Skeletal muscle satellite cell (primary cell): ENCODE data around the gene AQP12A.
"Not testable (repeated sequence)": the region's sequence is repeated elsewhere in the genome, so short reads cannot be mapped to it uniquely, and the experiment has no call there.

ENCODE experiments used
- H3K27me3 ChIP-seq: 2 replicates; pipeline ENCODE4 v1.7.0; 2013; ENCODE audit warnings: low read length; ENCODE audit not compliant: control insufficient read depth, insufficient read depth
- H3K36me3 ChIP-seq: 2 replicates; pipeline ENCODE4 v1.7.0; 2013; ENCODE audit warnings: mild to moderate bottlenecking, control low read depth, low read length; ENCODE audit not compliant: insufficient read depth
- H3K4me1 ChIP-seq: 2 replicates; pipeline ENCODE4 v1.7.0; 2013; ENCODE audit warnings: low read length; ENCODE audit not compliant: control insufficient read depth, insufficient read depth
- H3K4me2 ChIP-seq: 2 replicates; pipeline ENCODE4 v1.7.0; 2013; ENCODE audit warnings: mild to moderate bottlenecking, low read length
- H3K4me3 ChIP-seq: 2 replicates; pipeline ENCODE4 v1.7.0; 2013; ENCODE audit warnings: low read length
- H3K9ac ChIP-seq: 2 replicates; pipeline ENCODE4 v1.7.0; 2013; ENCODE audit warnings: mild to moderate bottlenecking, low read depth, low read length, moderate library complexity
- H3K9me3 ChIP-seq: replicated peaks from 2 replicates; pipeline ENCODE4 v1.7.0; 2013; ENCODE audit warnings: mild to moderate bottlenecking, control low read depth, low read length

AQP12A gene

DNA sequence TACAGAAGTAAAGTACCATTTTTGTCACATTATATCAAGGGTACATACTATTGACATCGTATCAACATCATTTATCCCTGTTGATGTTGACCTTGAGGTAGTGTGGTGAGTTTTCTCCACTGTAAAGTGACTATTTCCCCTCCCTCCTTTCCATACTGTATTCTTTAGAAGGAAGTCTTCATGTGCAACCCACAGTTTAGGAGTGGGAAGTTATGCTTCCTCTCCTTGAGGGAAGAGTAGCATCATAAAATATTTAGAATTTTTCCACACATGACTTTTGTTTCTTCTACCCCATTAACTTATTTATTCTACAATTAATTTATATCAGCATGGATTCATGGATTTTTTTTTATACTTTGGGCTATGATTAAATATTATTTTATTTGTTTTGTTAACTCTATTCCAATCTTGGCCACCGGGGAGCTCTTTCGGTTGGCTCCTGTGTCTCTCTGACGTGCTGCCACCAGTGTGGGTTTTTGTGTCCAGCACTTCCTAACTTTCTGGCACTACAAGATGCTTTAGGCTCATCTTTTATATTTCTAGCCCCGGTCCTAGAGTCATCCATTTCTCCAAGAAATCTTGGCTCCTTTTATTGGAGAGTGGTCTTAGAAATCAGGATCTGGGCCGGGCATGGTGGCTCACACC lies 28.0 kb upstream of the AQP12A start:
- no peak overlapping the region for H3K4me2 ChIP-seq
- no peak overlapping the region for H3K4me3 ChIP-seq
- no peak overlapping the region for H3K9ac ChIP-seq
- no peaks in the 10 kb centered on the region for H3K36me3 ChIP-seq
- no peaks in the 10 kb centered on the region for H3K9me3 ChIP-seq
- H3K4me1 ChIP-seq, result no peaks in the 10 kb centered on the region
- H3K27me3 ChIP-seq, result peaks cover 69% of the 10 kb centered on the region

- no peaks in the 10 kb centered on the region for H3K36me3 ChIP-seq
- H3K4me2 ChIP-seq, result no peak overlapping the region
- peaks cover 66% of the 10 kb centered on the region for H3K27me3 ChIP-seq
Observed at GRCh38 chr2:240664622-240665021, 27.0 kb upstream of the AQP12A start.

DNA sequence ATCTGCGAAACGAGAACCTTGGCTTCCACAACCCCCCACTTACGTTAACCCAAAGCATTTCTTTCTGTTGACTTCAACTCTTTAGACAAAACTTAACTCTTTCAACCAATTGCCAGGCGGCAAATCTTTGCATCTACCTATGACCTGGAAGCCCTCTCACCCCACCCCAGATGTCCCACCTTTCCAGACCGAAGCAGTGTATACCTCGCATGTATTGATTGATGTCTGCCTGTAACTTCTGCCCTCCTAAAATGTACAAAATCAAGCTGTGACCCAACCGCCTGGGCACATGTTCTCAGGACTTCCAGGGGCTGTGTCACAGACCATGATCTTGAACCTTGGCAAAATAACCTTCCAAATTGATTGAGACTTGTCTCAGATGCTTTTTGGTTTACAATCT lies 21.3 kb upstream of the AQP12A start:
- Histone ChIP-seq H3K4me2 (no peak overlapping the region), H3K27me3 (peaks cover 76% of the 10 kb centered on the region), H3K4me1 (no peaks in the 10 kb centered on the region)

More at GRCh38 chr2:240664622-240665021, 27.0 kb upstream of the AQP12A start:
- Histone ChIP-seq H3K4me3 (no peak overlapping the region), H3K9ac (no peak overlapping the region), H3K9me3 (no peaks in the 10 kb centered on the region), H3K4me1 (no peaks in the 10 kb centered on the region)

GRCh38 chr2:240670950-240671349 lies 20.7 kb upstream of the AQP12A start:
- Histone ChIP-seq H3K4me1 (no peaks in the 10 kb centered on the region), H3K4me2 (no peak overlapping the region), H3K27me3 (peaks cover 70% of the 10 kb centered on the region), H3K4me3 (no peak overlapping the region), H3K9me3 (no peaks in the 10 kb centered on the region), H3K36me3 (no peaks in the 10 kb centered on the region), H3K9ac (no peak overlapping the region)

More for the DNA sequence above, 21.3 kb upstream of the AQP12A start:
- no peak overlapping the region for H3K9ac ChIP-seq
- H3K9me3 ChIP-seq, result no peaks in the 10 kb centered on the region
- H3K36me3 ChIP-seq, result no peaks in the 10 kb centered on the region
- H3K4me3 ChIP-seq, result no peak overlapping the region

- H3K9ac ChIP-seq, result no peak overlapping the region
- H3K4me1 ChIP-seq, result no peaks in the 10 kb centered on the region
- H3K27me3 ChIP-seq, result peaks cover 58% of the 10 kb centered on the region
- H3K36me3 ChIP-seq, result no peaks in the 10 kb centered on the region
- no peak overlapping the region for H3K4me2 ChIP-seq
- H3K4me3 ChIP-seq, result no peak overlapping the region
- no peaks in the 10 kb centered on the region for H3K9me3 ChIP-seq
Observed at GRCh38 chr2:240672076-240672700, 19.5 kb upstream of the AQP12A start.

DNA sequence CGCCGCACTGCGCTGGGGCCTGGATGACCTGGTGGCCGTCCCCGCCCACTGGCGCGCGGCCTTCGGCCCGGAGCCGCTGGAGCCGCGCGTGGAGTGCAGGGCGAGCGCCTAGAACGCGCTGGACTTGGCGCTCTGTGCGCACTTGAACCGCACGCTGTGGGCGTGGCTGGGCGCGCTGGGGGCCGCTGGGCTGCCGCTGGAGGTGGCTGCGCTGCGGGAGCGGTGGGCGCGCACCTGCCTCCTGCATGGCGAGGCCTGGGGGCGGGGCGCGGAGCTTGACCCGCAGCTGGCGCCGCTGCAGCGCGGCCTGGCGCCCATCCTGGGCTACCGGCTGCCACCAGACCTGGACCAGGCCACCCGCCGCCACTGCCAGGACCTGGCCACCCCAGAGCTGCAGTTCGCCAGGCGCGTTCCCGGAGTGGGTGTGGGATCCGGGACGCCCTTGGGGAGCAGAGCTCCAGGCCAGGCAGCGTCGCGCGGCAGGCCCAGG lies 18.9 kb upstream of the AQP12A start:
- no peaks in the 10 kb centered on the region for H3K4me1 ChIP-seq
- no peaks in the 10 kb centered on the region for H3K9me3 ChIP-seq
- H3K9ac ChIP-seq, result no peak overlapping the region
- H3K4me3 ChIP-seq, result no peak overlapping the region
- no peak overlapping the region for H3K4me2 ChIP-seq
- H3K27me3 ChIP-seq, result peaks cover 52% of the 10 kb centered on the region
- H3K36me3 ChIP-seq, result no peaks in the 10 kb centered on the region

DNA sequence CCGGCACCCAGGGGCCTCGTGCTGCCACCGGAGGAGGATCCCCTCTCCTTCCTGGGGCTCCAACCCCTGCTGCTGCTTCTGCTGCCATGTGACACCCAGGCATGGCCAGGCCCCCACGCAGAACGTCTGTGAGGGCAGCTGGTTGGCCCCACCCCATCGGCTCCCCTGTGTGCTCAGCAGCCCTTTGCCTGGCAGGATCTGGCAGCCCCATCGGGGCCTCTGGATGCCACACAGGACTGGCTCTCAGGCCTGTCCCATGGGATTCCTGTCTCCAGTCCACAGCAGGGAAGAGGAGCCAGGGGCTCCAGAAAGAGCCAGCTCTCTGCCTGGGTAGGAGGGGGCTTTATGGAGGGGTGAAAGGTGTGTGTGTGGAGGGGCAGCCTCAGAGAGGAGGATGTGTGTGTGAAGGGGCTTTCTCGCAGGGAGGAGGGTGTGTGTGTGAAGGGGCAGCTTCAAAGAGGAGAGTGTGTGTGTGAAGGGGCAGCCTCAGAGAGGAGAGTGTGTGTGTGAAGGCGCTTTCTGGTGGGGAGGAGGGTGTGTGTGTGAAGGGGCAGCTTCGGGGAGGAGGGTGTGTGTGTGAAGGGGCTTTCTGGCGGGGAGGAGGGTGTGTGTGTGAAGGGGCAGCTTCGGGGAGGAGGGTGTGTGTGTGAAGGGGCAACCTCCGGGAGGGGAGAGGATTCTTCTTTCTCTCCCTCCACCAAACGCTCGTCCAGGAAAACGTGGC lies 17.0 kb upstream of the AQP12A start:
- H3K27me3 ChIP-seq, result peaks cover 37% of the 10 kb centered on the region
- H3K4me2 ChIP-seq, H3K4me3 ChIP-seq, H3K9me3 ChIP-seq, H3K36me3 ChIP-seq, H3K4me1 ChIP-seq, H3K9ac ChIP-seq: not testable (repeated sequence)

DNA sequence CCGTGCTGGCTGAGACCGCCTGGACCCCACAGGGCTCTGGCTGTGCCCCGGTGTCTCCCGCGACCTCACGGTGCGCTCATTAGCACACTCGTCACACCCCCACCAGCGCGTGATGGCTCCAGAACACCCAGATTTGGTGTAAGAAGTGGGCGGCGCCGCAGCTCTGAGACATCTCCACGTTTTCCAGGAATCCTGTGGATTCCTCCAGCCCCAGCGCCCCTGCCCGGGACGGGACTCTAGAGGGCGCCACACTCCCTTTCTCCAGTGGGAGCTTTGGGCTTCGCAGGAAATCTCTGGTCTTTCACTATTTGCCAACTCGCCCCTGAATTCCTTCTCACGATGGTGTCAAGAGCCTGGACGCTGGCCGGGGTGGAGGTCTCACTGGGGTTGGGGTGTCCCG lies 16.3 kb upstream of the AQP12A start:
- H3K27me3 ChIP-seq, result peaks cover 29% of the 10 kb centered on the region
- not testable (repeated sequence) for H3K9me3 ChIP-seq, H3K4me2 ChIP-seq, H3K4me1 ChIP-seq, H3K9ac ChIP-seq, H3K36me3 ChIP-seq, H3K4me3 ChIP-seq

GRCh38 chr2:240678043-240678442 lies 13.6 kb upstream of the AQP12A start:
- H3K27me3 ChIP-seq, H3K4me1 ChIP-seq, H3K9me3 ChIP-seq, H3K9ac ChIP-seq, H3K4me3 ChIP-seq, H3K4me2 ChIP-seq, H3K36me3 ChIP-seq: not testable (repeated sequence)

DNA sequence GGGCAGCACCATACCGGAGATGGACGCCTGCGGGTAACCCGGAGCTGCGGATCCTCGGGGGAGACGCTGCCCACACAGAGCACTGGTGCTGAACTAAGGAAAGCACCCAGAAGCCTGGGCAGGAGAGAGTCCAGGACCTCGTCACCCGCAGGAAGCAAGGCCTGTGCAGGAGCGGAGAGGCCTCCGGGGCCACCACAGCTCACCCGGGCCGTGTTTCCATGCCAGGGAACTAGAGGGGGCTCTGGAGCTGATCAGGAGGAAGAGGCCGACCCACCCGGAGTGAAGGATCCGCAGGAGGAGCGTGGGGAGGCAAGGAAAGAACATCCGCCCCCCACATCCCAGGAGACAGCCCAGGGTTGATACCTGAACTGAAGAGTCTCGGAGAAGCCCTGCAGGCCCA lies 12.8 kb upstream of the AQP12A start:
- not testable (repeated sequence) for H3K4me3 ChIP-seq, H3K36me3 ChIP-seq, H3K27me3 ChIP-seq, H3K9me3 ChIP-seq, H3K9ac ChIP-seq, H3K4me2 ChIP-seq, H3K4me1 ChIP-seq

DNA sequence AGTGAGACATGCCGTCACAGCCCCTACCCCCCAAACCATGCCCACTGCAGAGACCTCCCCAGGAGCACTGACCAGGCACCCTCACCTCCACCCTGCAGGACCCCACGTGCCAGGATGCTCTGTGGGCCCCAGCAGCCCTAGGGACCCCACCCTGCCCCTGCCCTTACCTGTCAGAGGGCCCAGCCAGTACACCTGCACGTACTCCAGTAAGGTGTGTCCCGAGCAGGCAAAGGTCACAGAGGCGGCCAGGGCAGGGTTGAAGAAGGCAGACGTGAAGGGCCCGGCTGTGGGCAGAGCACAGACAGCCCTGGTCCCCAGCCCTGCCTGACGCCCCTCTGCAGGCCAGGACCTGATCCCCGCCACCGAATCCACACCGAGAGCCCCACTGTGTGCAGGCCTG lies 11.5 kb upstream of the AQP12A start:
- not testable (repeated sequence) for H3K9me3 ChIP-seq, H3K9ac ChIP-seq, H3K4me1 ChIP-seq, H3K36me3 ChIP-seq, H3K27me3 ChIP-seq, H3K4me2 ChIP-seq, H3K4me3 ChIP-seq
